ENCODE measurements around the gene GINM1. TPM values are rescaled to one million over a fixed set of nuclear protein-coding genes. Genes with fewer than 3 reads are reported as not detected.

Gene GINM1
- total RNA-seq, 1 donor from 2014 or later = 36.5 TPM

DNA sequence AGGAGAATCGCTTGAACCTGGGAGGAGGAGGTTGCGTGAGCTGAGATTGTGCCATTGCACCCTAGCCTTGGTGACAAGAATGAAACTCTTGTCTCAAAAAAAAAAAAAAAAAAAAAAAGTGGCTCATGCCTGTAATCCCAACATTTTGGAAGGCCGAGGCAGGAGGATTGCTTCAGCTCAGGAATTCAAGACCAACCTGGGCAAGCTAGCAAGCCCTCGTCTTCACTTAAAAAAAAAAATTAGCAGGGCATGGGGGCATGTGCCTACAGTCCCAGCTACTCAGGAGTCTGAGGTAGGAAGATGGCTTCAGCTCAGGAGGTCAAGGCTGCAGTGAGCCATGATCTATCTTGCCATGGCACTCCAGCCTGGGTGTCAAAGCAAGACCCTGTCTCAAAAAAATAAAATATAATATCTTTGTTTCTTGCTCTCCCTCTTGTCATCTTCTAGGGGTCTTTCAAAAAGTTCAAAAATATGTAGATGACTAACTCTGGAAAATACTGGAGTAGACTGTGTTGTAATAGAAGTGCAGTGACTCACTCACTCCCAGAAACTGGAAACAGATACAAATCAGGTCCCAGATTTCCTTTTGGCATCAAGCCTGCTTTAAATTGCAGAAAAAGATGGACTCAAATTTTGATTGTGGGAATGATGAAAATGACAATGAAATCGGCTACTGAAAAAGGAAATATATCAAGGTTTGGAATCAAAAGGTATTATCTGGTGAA is 2.8 kb upstream of the GINM1 start:
- H3K27me3 ChIP-seq (ENCODE audit: insufficient read depth, low read length) = peaks cover 3% of the 10 kb centered on the region
- no peak overlapping the region for H3K9ac ChIP-seq (ENCODE audit: low read length)
- H3K4me1 ChIP-seq (ENCODE audit: insufficient read depth, low read length) = peaks cover 15% of the 10 kb centered on the region
- peak; percentile 76 for DNase-seq (ENCODE audit: low read depth)
- peaks cover 19% of the 10 kb centered on the region for H3K79me2 ChIP-seq (ENCODE audit: insufficient read depth, low read length)
- H3K4me3 ChIP-seq (ENCODE audit: insufficient read depth, low read depth, low read length) = no peak overlapping the region
- H3K36me3 Mint-ChIP-seq (ENCODE audit: low read depth, unreplicated experiment) = no peaks in the 10 kb centered on the region
- no peak overlapping the region for H3K27ac Mint-ChIP-seq (ENCODE audit: unreplicated experiment)
- peaks cover 7% of the 10 kb centered on the region for H3K27me3 Mint-ChIP-seq (ENCODE audit: low read depth, unreplicated experiment)
- no peaks in the 10 kb centered on the region for H3K4me1 Mint-ChIP-seq (ENCODE audit: low read depth, unreplicated experiment)
- no peaks in the 10 kb centered on the region for H3K9me3 ChIP-seq (ENCODE audit: insufficient read depth, low read depth, low read length)
- H4K20me1 ChIP-seq (ENCODE audit: insufficient read depth, low read length) = peaks cover 14% of the 10 kb centered on the region
- H3K27ac ChIP-seq (ENCODE audit: low read depth, low read length) = peak overlapping the region; percentile 53
- TF ChIP-seq EZH2 (IDR thresholded peaks at IDR 0.05; ENCODE audit: insufficient read depth, low read length) = no peak
- TF ChIP-seq, protein P1, sequence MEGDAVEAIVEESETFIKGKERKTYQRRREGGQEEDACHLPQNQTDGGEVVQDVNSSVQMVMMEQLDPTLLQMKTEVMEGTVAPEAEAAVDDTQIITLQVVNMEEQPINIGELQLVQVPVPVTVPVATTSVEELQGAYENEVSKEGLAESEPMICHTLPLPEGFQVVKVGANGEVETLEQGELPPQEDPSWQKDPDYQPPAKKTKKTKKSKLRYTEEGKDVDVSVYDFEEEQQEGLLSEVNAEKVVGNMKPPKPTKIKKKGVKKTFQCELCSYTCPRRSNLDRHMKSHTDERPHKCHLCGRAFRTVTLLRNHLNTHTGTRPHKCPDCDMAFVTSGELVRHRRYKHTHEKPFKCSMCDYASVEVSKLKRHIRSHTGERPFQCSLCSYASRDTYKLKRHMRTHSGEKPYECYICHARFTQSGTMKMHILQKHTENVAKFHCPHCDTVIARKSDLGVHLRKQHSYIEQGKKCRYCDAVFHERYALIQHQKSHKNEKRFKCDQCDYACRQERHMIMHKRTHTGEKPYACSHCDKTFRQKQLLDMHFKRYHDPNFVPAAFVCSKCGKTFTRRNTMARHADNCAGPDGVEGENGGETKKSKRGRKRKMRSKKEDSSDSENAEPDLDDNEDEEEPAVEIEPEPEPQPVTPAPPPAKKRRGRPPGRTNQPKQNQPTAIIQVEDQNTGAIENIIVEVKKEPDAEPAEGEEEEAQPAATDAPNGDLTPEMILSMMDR (IDR thresholded peaks at IDR 0.05; ENCODE audit: insufficient read depth, low read depth, low read length) = no peak
- H3K9me3 Mint-ChIP-seq (ENCODE audit: unreplicated experiment) = no peaks in the 10 kb centered on the region
- H2AFZ ChIP-seq (ENCODE audit: low read depth, low read length) = no peak overlapping the region
- peak overlapping the region; percentile 42 for H3K4me2 ChIP-seq (ENCODE audit: low read length)
- no peak overlapping the region for H3K4me3 Mint-ChIP-seq (ENCODE audit: unreplicated experiment)
- no peaks in the 10 kb centered on the region for H3K36me3 ChIP-seq (ENCODE audit: insufficient read depth, low read length)
- peak; percentile 17 for FAIRE-seq

DNA sequence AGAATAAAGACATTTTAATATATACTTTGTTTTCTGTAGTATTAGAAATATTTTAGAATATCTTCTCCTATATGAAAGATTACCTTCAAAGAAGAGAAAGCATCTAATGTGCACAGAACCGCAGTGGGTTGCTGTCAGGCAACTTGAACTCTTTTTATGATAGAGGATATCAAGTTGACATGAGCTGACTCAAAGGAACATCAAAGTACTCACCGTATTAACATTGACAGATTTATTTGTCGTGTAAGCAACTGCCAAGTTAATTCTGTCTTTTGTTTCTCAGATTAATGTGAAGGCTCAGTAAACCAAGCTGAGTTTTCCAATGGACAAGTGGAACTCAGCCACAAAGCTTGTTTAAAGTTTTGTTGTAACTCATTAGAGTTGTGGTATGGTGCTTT is 2.2 kb upstream of the GINM1 start:
- Histone ChIP-seq H3K27me3 (ENCODE audit: insufficient read depth, low read length) (peaks cover 3% of the 10 kb centered on the region), H3K79me2 (ENCODE audit: insufficient read depth, low read length) (peaks cover 23% of the 10 kb centered on the region), H3K4me1 (ENCODE audit: insufficient read depth, low read length) (peaks cover 15% of the 10 kb centered on the region), H3K4me3 (ENCODE audit: insufficient read depth, low read depth, low read length) (no peak overlapping the region), H3K4me2 (ENCODE audit: low read length) (no peak overlapping the region), H3K27ac (ENCODE audit: low read depth, low read length) (no peak overlapping the region), H3K9me3 (ENCODE audit: insufficient read depth, low read depth, low read length) (no peaks in the 10 kb centered on the region), H4K20me1 (ENCODE audit: insufficient read depth, low read length) (peaks cover 14% of the 10 kb centered on the region), H2AFZ (ENCODE audit: low read depth, low read length) (no peak overlapping the region), H3K9ac (ENCODE audit: low read length) (no peak overlapping the region), H3K36me3 (ENCODE audit: insufficient read depth, low read length) (no peaks in the 10 kb centered on the region)
- no peaks in the 10 kb centered on the region for H3K4me1 Mint-ChIP-seq (ENCODE audit: low read depth, unreplicated experiment)
- peaks cover 7% of the 10 kb centered on the region for H3K27me3 Mint-ChIP-seq (ENCODE audit: low read depth, unreplicated experiment)
- no peaks in the 10 kb centered on the region for H3K36me3 Mint-ChIP-seq (ENCODE audit: low read depth, unreplicated experiment)
- FAIRE-seq (no peak), DNase-seq (ENCODE audit: low read depth) (no peak)
- TF ChIP-seq, protein P1 (IDR thresholded peaks at IDR 0.05; ENCODE audit: insufficient read depth, low read depth, low read length) = no peak
- TF ChIP-seq EZH2 (IDR thresholded peaks at IDR 0.05; ENCODE audit: insufficient read depth, low read length) = no peak
- no peak overlapping the region for H3K27ac Mint-ChIP-seq (ENCODE audit: unreplicated experiment)
- H3K9me3 Mint-ChIP-seq (ENCODE audit: unreplicated experiment) = no peaks in the 10 kb centered on the region
- H3K4me3 Mint-ChIP-seq (ENCODE audit: unreplicated experiment) = no peak overlapping the region

Data from astrocyte (in vitro differentiated cells and primary cell).